ENCODE data around the gene TBC1D9. TPM values are rescaled to one million over a fixed set of nuclear protein-coding genes. Genes with fewer than 3 reads are reported as not detected.

The TBC1D9 gene
- polyA plus RNA-seq, 1 of the 3 experiments (the other 2 are of a cell fraction): 13.5 TPM

DNA sequence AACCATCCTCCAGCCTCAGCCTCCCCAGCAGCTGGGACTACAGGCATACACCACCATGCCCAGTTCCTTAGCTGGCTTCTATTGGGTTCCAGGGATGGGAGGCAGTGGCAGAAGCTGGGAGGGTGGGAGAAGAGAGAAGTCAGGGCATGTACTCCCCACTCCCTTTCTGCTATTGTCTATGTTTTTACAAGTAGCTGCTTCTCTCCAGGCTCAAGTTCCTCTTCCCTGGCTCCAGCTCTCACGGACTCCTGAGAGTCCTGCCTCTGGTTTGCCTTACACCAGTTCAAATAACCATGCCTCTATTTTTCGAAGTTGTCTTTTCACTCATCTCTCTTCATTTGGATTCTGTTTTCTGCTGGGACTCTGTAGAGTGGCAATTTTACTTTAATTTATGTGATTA is 2.9 kb downstream of the TBC1D9 start:
- H3K36me3 ChIP-seq (replicated peaks in 1 of 2; ENCODE audit: control insufficient read depth in 1 of 2, insufficient read depth in 2 of 2, low read length in 1 of 2): peaks cover 4 to 24% of the 10 kb centered on the region in 2 experiments
- H3K9me3 ChIP-seq: peaks cover 19% of the 10 kb centered on the region
- no peak overlapping the region for H3K27ac ChIP-seq (ENCODE audit: low read depth in 2 of 2, low read length in 1 of 2)
- H2AFZ ChIP-seq (ENCODE audit: low read depth): no peak overlapping the region
- no peaks in the 10 kb centered on the region for H3K27me3 ChIP-seq (ENCODE audit: insufficient read depth)
- no peak for DNase-seq
- TF ChIP-seq SIN3A (IDR thresholded peaks at IDR 0.05; ENCODE audit: borderline replicate concordance, low read depth, low read length) (no peak), RAD21 (IDR thresholded peaks at IDR 0.05; ENCODE audit: low read length) (no peak)
- no peaks in the 10 kb centered on the region for H3K9me2 ChIP-seq
- H3K79me2 ChIP-seq (ENCODE audit: insufficient read depth): peaks cover 71% of the 10 kb centered on the region
- H4K20me1 ChIP-seq (ENCODE audit: insufficient read depth): no peaks in the 10 kb centered on the region
- peaks cover 12% of the 10 kb centered on the region for H3F3A ChIP-seq (replicated peaks; ENCODE audit: insufficient read depth)
- CTCF ChIA-PET: interaction anchor here (1.5 kb wide), 1 partner anchor 111 kb away, joined by 5 read pairs; no protein-coding TSS in a partner anchor
- POLR2A ChIA-PET: no interaction called here
- H3K4me3 ChIP-seq (ENCODE audit: low read depth in 2 of 2, low read length in 1 of 2): no peak overlapping the region; a peak in 1 of 4 replicates
- H3K4me2 ChIP-seq: no peak overlapping the region
- WGBS (ENCODE audit: low lambda C conversion rate): 89% methylated on average over 2 of the region's 2 CpGs
- peaks cover 0 to 10% of the 10 kb centered on the region in 2 experiments; a peak in 3 of 4 replicates for H3K4me1 ChIP-seq (ENCODE audit: control insufficient read depth in 1 of 2, insufficient read depth in 2 of 2, low read depth in 1 of 2, low read length in 1 of 2)
- H3K9ac ChIP-seq: no peak overlapping the region

DNA sequence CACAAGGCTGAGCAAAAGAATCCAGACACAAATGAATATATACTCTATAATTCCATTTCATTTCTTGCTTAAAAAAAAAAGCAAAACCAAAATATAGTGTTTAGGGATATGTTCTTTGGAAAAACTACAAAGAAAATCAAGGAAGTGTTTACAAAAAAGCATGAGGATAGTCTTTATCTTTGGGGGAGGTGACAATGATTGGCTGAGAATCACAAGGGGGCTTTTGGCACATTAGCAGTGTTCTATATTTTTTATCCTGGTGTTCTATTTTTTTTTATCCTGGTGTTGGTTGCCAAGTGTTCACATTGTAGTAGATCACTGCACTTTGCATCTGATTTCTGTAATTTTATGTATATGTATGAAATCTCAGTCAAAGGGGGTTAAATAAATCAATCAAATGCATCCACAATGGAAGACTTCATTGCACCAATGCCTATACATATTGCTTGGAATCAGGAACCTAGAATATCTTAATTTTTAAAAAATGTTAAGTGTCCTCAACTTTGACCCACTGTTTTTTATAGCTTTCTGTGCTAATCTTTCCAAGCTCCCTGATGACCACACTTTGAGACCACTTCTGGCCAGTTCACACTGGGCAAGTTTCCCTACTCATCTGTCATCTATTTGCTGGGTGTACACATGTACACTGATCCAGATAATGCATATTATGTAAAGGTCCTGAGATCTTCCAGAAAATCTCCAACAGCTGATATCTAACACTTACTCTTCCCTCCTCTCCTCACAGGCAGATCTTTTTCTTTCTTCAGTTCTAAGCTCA is 3.7 kb downstream of the TBC1D9 start:
- Histone ChIP-seq H3K27me3 (ENCODE audit: insufficient read depth) (no peaks in the 10 kb centered on the region), H4K20me1 (ENCODE audit: insufficient read depth) (no peaks in the 10 kb centered on the region), H3K4me2 (no peak overlapping the region), H3K4me1 (ENCODE audit: control insufficient read depth in 1 of 2, insufficient read depth in 2 of 2, low read depth in 1 of 2, low read length in 1 of 2) (peaks cover 0 to 9% of the 10 kb centered on the region in 2 experiments; a peak in 3 of 4 replicates), H3K9ac (no peak overlapping the region), H3F3A (replicated peaks; ENCODE audit: insufficient read depth) (peaks cover 7% of the 10 kb centered on the region), H3K27ac (ENCODE audit: low read depth in 2 of 2, low read length in 1 of 2) (no peak overlapping the region), H3K9me2 (no peaks in the 10 kb centered on the region), H2AFZ (ENCODE audit: low read depth) (no peak overlapping the region), H3K4me3 (ENCODE audit: low read depth in 2 of 2, low read length in 1 of 2) (no peak overlapping the region), H3K9me3 (peaks cover 19% of the 10 kb centered on the region), H3K36me3 (replicated peaks in 1 of 2; ENCODE audit: control insufficient read depth in 1 of 2, insufficient read depth in 2 of 2, low read length in 1 of 2) (peaks cover 4 to 27% of the 10 kb centered on the region in 2 experiments), H3K79me2 (ENCODE audit: insufficient read depth) (peaks cover 79% of the 10 kb centered on the region)
- no peak for DNase-seq
- ChIA-PET POLR2A (no interaction called here), CTCF (interaction anchor here (1.5 kb wide), 1 partner anchor 110 kb away, joined by 5 read pairs; no protein-coding TSS in a partner anchor)
- no peak for TF ChIP-seq RXRA (IDR thresholded peaks at IDR 0.05; ENCODE audit: borderline replicate concordance, low read depth)
- TF ChIP-seq, protein P1, sequence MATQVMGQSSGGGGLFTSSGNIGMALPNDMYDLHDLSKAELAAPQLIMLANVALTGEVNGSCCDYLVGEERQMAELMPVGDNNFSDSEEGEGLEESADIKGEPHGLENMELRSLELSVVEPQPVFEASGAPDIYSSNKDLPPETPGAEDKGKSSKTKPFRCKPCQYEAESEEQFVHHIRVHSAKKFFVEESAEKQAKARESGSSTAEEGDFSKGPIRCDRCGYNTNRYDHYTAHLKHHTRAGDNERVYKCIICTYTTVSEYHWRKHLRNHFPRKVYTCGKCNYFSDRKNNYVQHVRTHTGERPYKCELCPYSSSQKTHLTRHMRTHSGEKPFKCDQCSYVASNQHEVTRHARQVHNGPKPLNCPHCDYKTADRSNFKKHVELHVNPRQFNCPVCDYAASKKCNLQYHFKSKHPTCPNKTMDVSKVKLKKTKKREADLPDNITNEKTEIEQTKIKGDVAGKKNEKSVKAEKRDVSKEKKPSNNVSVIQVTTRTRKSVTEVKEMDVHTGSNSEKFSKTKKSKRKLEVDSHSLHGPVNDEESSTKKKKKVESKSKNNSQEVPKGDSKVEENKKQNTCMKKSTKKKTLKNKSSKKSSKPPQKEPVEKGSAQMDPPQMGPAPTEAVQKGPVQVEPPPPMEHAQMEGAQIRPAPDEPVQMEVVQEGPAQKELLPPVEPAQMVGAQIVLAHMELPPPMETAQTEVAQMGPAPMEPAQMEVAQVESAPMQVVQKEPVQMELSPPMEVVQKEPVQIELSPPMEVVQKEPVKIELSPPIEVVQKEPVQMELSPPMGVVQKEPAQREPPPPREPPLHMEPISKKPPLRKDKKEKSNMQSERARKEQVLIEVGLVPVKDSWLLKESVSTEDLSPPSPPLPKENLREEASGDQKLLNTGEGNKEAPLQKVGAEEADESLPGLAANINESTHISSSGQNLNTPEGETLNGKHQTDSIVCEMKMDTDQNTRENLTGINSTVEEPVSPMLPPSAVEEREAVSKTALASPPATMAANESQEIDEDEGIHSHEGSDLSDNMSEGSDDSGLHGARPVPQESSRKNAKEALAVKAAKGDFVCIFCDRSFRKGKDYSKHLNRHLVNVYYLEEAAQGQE (IDR thresholded peaks at IDR 0.05; ENCODE audit: low read depth, low read length): no peak
- no peak for TF ChIP-seq RCOR1 (IDR thresholded peaks at IDR 0.05; ENCODE audit: low read length)
- TF ChIP-seq, protein P2, sequence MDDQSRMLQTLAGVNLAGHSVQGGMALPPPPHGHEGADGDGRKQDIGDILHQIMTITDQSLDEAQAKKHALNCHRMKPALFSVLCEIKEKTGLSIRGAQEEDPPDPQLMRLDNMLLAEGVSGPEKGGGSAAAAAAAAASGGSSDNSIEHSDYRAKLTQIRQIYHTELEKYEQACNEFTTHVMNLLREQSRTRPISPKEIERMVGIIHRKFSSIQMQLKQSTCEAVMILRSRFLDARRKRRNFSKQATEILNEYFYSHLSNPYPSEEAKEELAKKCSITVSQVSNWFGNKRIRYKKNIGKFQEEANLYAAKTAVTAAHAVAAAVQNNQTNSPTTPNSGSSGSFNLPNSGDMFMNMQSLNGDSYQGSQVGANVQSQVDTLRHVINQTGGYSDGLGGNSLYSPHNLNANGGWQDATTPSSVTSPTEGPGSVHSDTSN (IDR thresholded peaks at IDR 0.05): no peak
- no peak for TF ChIP-seq FOXJ3 (CRISPR knock-in tag; IDR thresholded peaks at IDR 0.05)
- TF ChIP-seq RFX5 (IDR thresholded peaks at IDR 0.05; ENCODE audit: low read length): no peak
- no peak for TF ChIP-seq JUND (IDR thresholded peaks at IDR 0.05)
- TF ChIP-seq GABPA (IDR thresholded peaks at IDR 0.05; ENCODE audit: low read depth): no peak
- no peak for TF ChIP-seq ELF1 (IDR thresholded peaks at IDR 0.05)
- no peak for TF ChIP-seq YY1 (IDR thresholded peaks at IDR 0.05; ENCODE audit: low read depth)
- no peak for TF ChIP-seq CHD2 (IDR thresholded peaks at IDR 0.05; ENCODE audit: low read length, partially characterized antibody)
- TF ChIP-seq MEF2A (IDR thresholded peaks at IDR 0.05; ENCODE audit: borderline replicate concordance, low read depth): no peak
- TF ChIP-seq TCF12 (IDR thresholded peaks at IDR 0.05): no peak
- no peak for TF ChIP-seq TEAD4 (IDR thresholded peaks at IDR 0.05; ENCODE audit: borderline replicate concordance, insufficient read depth)
- TF ChIP-seq FOXM1 (IDR thresholded peaks at IDR 0.05; ENCODE audit: low read depth): no peak
- TF ChIP-seq, protein P3, sequence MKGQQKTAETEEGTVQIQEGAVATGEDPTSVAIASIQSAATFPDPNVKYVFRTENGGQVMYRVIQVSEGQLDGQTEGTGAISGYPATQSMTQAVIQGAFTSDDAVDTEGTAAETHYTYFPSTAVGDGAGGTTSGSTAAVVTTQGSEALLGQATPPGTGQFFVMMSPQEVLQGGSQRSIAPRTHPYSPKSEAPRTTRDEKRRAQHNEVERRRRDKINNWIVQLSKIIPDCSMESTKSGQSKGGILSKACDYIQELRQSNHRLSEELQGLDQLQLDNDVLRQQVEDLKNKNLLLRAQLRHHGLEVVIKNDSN (IDR thresholded peaks at IDR 0.05; ENCODE audit: borderline replicate concordance, low read depth): no peak
- TF ChIP-seq, protein P4, sequence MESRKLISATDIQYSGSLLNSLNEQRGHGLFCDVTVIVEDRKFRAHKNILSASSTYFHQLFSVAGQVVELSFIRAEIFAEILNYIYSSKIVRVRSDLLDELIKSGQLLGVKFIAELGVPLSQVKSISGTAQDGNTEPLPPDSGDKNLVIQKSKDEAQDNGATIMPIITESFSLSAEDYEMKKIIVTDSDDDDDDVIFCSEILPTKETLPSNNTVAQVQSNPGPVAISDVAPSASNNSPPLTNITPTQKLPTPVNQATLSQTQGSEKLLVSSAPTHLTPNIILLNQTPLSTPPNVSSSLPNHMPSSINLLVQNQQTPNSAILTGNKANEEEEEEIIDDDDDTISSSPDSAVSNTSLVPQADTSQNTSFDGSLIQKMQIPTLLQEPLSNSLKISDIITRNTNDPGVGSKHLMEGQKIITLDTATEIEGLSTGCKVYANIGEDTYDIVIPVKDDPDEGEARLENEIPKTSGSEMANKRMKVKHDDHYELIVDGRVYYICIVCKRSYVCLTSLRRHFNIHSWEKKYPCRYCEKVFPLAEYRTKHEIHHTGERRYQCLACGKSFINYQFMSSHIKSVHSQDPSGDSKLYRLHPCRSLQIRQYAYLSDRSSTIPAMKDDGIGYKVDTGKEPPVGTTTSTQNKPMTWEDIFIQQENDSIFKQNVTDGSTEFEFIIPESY (IDR thresholded peaks at IDR 0.05; ENCODE audit: borderline replicate concordance, low read depth): no peak
- no peak for TF ChIP-seq EP300 (IDR thresholded peaks at IDR 0.05; ENCODE audit: borderline replicate concordance in 1 of 2, low read depth in 1 of 2, low read length in 1 of 2)
- no peak for TF ChIP-seq MXI1 (IDR thresholded peaks at IDR 0.05; ENCODE audit: low read depth, low read length)

Measured in SK-N-SH (cell line).